Stomach (tissue), 4 donors: ENCODE measurements around the gene CRTC2.

Source experiments
- CTCF ChIP-seq, 7 experiments: fragments of 450-650 bp in 4 of 7; fragments of 200-600 bp in 3 of 7; sonication (generic) in 3 of 7; IDR thresholded peaks; one replicate each; pipeline ENCODE4 v1.5.1; 2016 to 2019; ENCODE audit warnings: antibody characterized with exemption in 7 of 7, control low read depth in 2 of 7, mild to moderate bottlenecking in 1 of 7
- EP300 ChIP-seq: sonication (generic); formaldehyde crosslinking; IDR thresholded peaks from one replicate; pipeline ENCODE4 v1.6.1; 2017; ENCODE audit warnings: antibody characterized with exemption
- POLR2A ChIP-seq, 4 donors: fragments of 450-650 bp; IDR thresholded peaks; one replicate each; pipeline ENCODE4 v1.6.1; 2016; ENCODE audit warnings: antibody characterized with exemption in 4 of 4, control low read depth in 2 of 4, mild to moderate bottlenecking in 1 of 4, moderate library complexity in 1 of 4
- POLR2AphosphoS5 ChIP-seq, 3 donors: sonication (generic); formaldehyde crosslinking; IDR thresholded peaks; one replicate each; pipeline ENCODE4 v1.6.1; 2016; ENCODE audit warnings: antibody characterized with exemption in 3 of 3

GRCh38 chr1:153959454-153959853 is 1.0 kb upstream of the CRTC2 start:
- TF ChIP-seq CTCF (IDR thresholded peaks at IDR 0.05) (no peak), POLR2AphosphoS5 (IDR thresholded peaks at IDR 0.05) (no peak), POLR2A (IDR thresholded peaks at IDR 0.05) (no peak), EP300 (no peak)
